Ascending aorta (tissue), 2 donors: ENCODE data around the gene CNOT8. TPM values are rescaled to one million over a fixed set of nuclear protein-coding genes. Genes with fewer than 3 reads are reported as not detected.
A peak's percentile ranks its signal among the peaks of the same experiment; 100 is the strongest.
"Not testable (repeated sequence)": the region's sequence is repeated elsewhere in the genome, so short reads cannot be mapped to it uniquely, and the experiment has no call there.

Experiments
- DNase-seq, 2 donors: peaks; one replicate each; pipeline ENCODE4 v3.0.0-alpha.2; 2019; ENCODE audit warnings: low spot score in 2 of 2
- H3K27ac ChIP-seq, 2 donors: fragments of 200-600 bp; sonication (generic); one replicate each; pipeline ENCODE4 v1.5.1; 2016 to 2017; ENCODE audit warnings: mild to moderate bottlenecking in 1 of 2
- H3K27me3 ChIP-seq: fragments of 200-600 bp; sonication (generic); one replicate; pipeline ENCODE4 v1.5.1; 2017
- H3K36me3 ChIP-seq, 2 donors: fragments of 200-600 bp; sonication (generic); one replicate each; pipeline ENCODE4 v1.5.1; 2016
- H3K4me1 ChIP-seq, 2 donors: fragments of 200-600 bp; sonication (generic); one replicate each; pipeline ENCODE4 v1.5.1; 2016 to 2017; ENCODE audit warnings: mild to moderate bottlenecking in 1 of 2
- H3K4me3 ChIP-seq, 2 donors: fragments of 200-600 bp; sonication (generic); one replicate each; pipeline ENCODE4 v1.5.1; 2016 to 2017; ENCODE audit warnings: mild to moderate bottlenecking in 1 of 2
- H3K9me3 ChIP-seq, 2 donors: fragments of 200-600 bp; sonication (generic); one replicate each; pipeline ENCODE4 v1.5.1; 2016
- CTCF ChIP-seq, 3 experiments: fragments of 200-600 bp in 2 of 3; fragments of 450-650 bp in 1 of 3; sonication (generic) in 2 of 3; IDR thresholded peaks; one replicate each; pipeline ENCODE4 v1.5.1; 2016 to 2019; ENCODE audit warnings: antibody characterized with exemption in 3 of 3, mild to moderate bottlenecking in 1 of 3, moderate library complexity in 1 of 3
- intact Hi-C: fragments of 100-400 bp; cut with DNase I; formaldehyde crosslinking; loops from one replicate; pipeline ENCODE4 v1.15.1; 2023
- total RNA-seq: library from RNA; depleted of rRNA; stranded (reverse); fragments of >200 nt; gene quantifications from one replicate; pipeline ENCODE4 v1.1.0, GENCODE V29; 2016

CNOT8 gene
- total RNA-seq, 1 donor from 2014 or later = 32.1 TPM

GRCh38 chr5:154898210-154898609 lies 39.8 kb downstream of the CNOT8 start:
- Histone ChIP-seq H3K4me3 (no peak overlapping the region), H3K27ac (peak overlapping the region in 1 of 2 donors; percentile 12), H3K27me3 (no peaks in the 10 kb centered on the region), H3K9me3 (no peaks in the 10 kb centered on the region), H3K4me1 (no peaks in the 10 kb centered on the region), H3K36me3 (peaks cover 62 to 94% of the 10 kb centered on the region in 2 donors)
- intact Hi-C loops = no loop called here
- no peak for TF ChIP-seq CTCF (IDR thresholded peaks at IDR 0.05)
- DNase-seq = peak in 1 of 2 donors; percentile 69

GRCh38 chr5:154899151-154899816 lies 40.9 kb downstream of the CNOT8 start:
- intact Hi-C loops = no loop called here
- Histone ChIP-seq H3K4me3 (no peak overlapping the region), H3K36me3 (peaks cover 63 to 94% of the 10 kb centered on the region in 2 donors), H3K9me3 (no peaks in the 10 kb centered on the region), H3K4me1 (no peaks in the 10 kb centered on the region), H3K27me3 (no peaks in the 10 kb centered on the region), H3K27ac (peak overlapping the region; percentile 22 to 43)
- no peak for DNase-seq
- TF ChIP-seq CTCF (IDR thresholded peaks at IDR 0.05) = no peak

GRCh38 chr5:154900066-154900465 lies 41.6 kb downstream of the CNOT8 start:
- H3K9me3 ChIP-seq = no peaks in the 10 kb centered on the region
- H3K4me1 ChIP-seq = no peaks in the 10 kb centered on the region
- H3K4me3 ChIP-seq = no peak overlapping the region
- TF ChIP-seq CTCF (IDR thresholded peaks at IDR 0.05) = no peak
- intact Hi-C loops = no loop called here
- peaks cover 62 to 91% of the 10 kb centered on the region in 2 donors for H3K36me3 ChIP-seq
- no peaks in the 10 kb centered on the region for H3K27me3 ChIP-seq
- H3K27ac ChIP-seq = peak overlapping the region in 1 of 2 donors; percentile 38
- no peak for DNase-seq

- H3K9me3 ChIP-seq = no peaks in the 10 kb centered on the region
- no peak overlapping the region for H3K27ac ChIP-seq
- no peaks in the 10 kb centered on the region for H3K4me1 ChIP-seq
- no peak for TF ChIP-seq CTCF (IDR thresholded peaks at IDR 0.05)
- DNase-seq = no peak
- H3K27me3 ChIP-seq = no peaks in the 10 kb centered on the region
- H3K4me3 ChIP-seq = no peak overlapping the region
- peaks cover 58 to 79% of the 10 kb centered on the region in 2 donors for H3K36me3 ChIP-seq
- intact Hi-C loops = no loop called here
These were observed 42.8 kb downstream of the CNOT8 start for GRCh38 chr5:154901276-154901675.

GRCh38 chr5:154901913-154902312 lies 43.5 kb downstream of the CNOT8 start:
- no peak for DNase-seq

GRCh38 chr5:154905601-154906000 lies 47.2 kb downstream of the CNOT8 start:
- peaks cover 44 to 83% of the 10 kb centered on the region in 2 donors for H3K36me3 ChIP-seq
- H3K27me3 ChIP-seq, H3K4me3 ChIP-seq, H3K27ac ChIP-seq, H3K4me1 ChIP-seq, H3K9me3 ChIP-seq, intact Hi-C loops, DNase-seq: not testable (repeated sequence)

More at GRCh38 chr5:154901913-154902312, 43.5 kb downstream of the CNOT8 start:
- intact Hi-C loops = no loop called here
- no peaks in the 10 kb centered on the region for H3K4me1 ChIP-seq
- no peaks in the 10 kb centered on the region for H3K9me3 ChIP-seq
- peaks cover 56 to 79% of the 10 kb centered on the region in 2 donors for H3K36me3 ChIP-seq
- no peak overlapping the region for H3K4me3 ChIP-seq
- no peaks in the 10 kb centered on the region for H3K27me3 ChIP-seq
- H3K27ac ChIP-seq = no peak overlapping the region
- TF ChIP-seq CTCF (IDR thresholded peaks at IDR 0.05) = no peak
